Islet of Langerhans (tissue), 1 donor: ENCODE results near the gene COL5A1.

Source experiments
- FAIRE-seq: peaks from one replicate; lab custom pipeline; 2011; peaks lifted over from hg19 to GRCh38; lab: Jason Lieb, UNC

The COL5A1 gene

GRCh38 chr9:134607971-134608370, 33.6 kb upstream of the COL5A1 start:
- FAIRE-seq: no peak

GRCh38 chr9:134611046-134611445, 30.6 kb upstream of the COL5A1 start:
- no peak for FAIRE-seq

- FAIRE-seq: no peak
Measured at GRCh38 chr9:134612309-134612708, 29.3 kb upstream of the COL5A1 start.

GRCh38 chr9:134612715-134613114, 28.9 kb upstream of the COL5A1 start:
- no peak for FAIRE-seq

GRCh38 chr9:134614256-134614655, 27.3 kb upstream of the COL5A1 start:
- FAIRE-seq: no peak

GRCh38 chr9:134616341-134616740, 25.3 kb upstream of the COL5A1 start:
- FAIRE-seq: no peak

GRCh38 chr9:134617246-134617645, 24.4 kb upstream of the COL5A1 start:
- FAIRE-seq: no peak

GRCh38 chr9:134617836-134618162, 23.8 kb upstream of the COL5A1 start:
- FAIRE-seq: no peak

- FAIRE-seq: no peak
Measured at GRCh38 chr9:134618163-134618832, 23.3 kb upstream of the COL5A1 start.

GRCh38 chr9:134618833-134619447, 22.7 kb upstream of the COL5A1 start:
- FAIRE-seq: no peak

- no peak for FAIRE-seq
Measured at GRCh38 chr9:134619448-134619982, 22.1 kb upstream of the COL5A1 start.

- no peak for FAIRE-seq
Measured at GRCh38 chr9:134619983-134620661, 21.5 kb upstream of the COL5A1 start.

GRCh38 chr9:134620751-134621557, 20.6 kb upstream of the COL5A1 start:
- no peak for FAIRE-seq

GRCh38 chr9:134621558-134622110, 20.0 kb upstream of the COL5A1 start:
- FAIRE-seq: no peak

- no peak for FAIRE-seq
Measured at GRCh38 chr9:134622896-134623257, 18.7 kb upstream of the COL5A1 start.

- no peak for FAIRE-seq
Measured at GRCh38 chr9:134623258-134624066, 18.1 kb upstream of the COL5A1 start.

GRCh38 chr9:134624137-134624591, 17.4 kb upstream of the COL5A1 start:
- FAIRE-seq: no peak

- no peak for FAIRE-seq
Measured at GRCh38 chr9:134624621-134625181, 16.9 kb upstream of the COL5A1 start.

- FAIRE-seq: no peak
Measured at GRCh38 chr9:134625361-134626068, 16.1 kb upstream of the COL5A1 start.

GRCh38 chr9:134626069-134626423, 15.6 kb upstream of the COL5A1 start:
- no peak for FAIRE-seq
